ENCODE results near the gene TARP.
"Not testable (repeated sequence)": the region's sequence is repeated elsewhere in the genome, so short reads cannot be mapped to it uniquely, and the experiment has no call there.

The TARP gene

GRCh38 chr7:38276096-38276877 is 2.9 kb upstream of the TARP start:
- TF ChIP-seq CTCF (IDR thresholded peaks at IDR 0.05) (no peak), POLR2A (IDR thresholded peaks at IDR 0.05) (no peak)
- H3K4me3 ChIP-seq (replicated peaks in 1 of 3), result no peak overlapping the region
- no peaks in the 10 kb centered on the region for H3K36me3 ChIP-seq
- H3K9me3 ChIP-seq, result no peaks in the 10 kb centered on the region
- WGBS, 2 donors, result 83 to 84% methylated on average over 6 of the region's 6 CpGs
- no peaks in the 10 kb centered on the region for H3K27me3 ChIP-seq
- intact Hi-C loops (cut with DNase I), result no loop called here
- peaks cover 4 to 5% of the 10 kb centered on the region in 2 donors for H3K4me1 ChIP-seq
- no peak overlapping the region for H3K27ac ChIP-seq
- DNase-seq, result no peak

- no peaks in the 10 kb centered on the region for H3K36me3 ChIP-seq
- WGBS, 2 donors, result 96 to 100% methylated on average over 3 of the region's 3 CpGs
- intact Hi-C loops (cut with DNase I), result no loop called here
- no peak for TF ChIP-seq POLR2A (IDR thresholded peaks at IDR 0.05)
- TF ChIP-seq CTCF (IDR thresholded peaks at IDR 0.05), result no peak
- no peak for DNase-seq
- no peaks in the 10 kb centered on the region for H3K27me3 ChIP-seq
- H3K4me3 ChIP-seq (replicated peaks in 1 of 3), result no peak overlapping the region
- H3K4me1 ChIP-seq, result no peaks in the 10 kb centered on the region
- H3K9me3 ChIP-seq, result no peaks in the 10 kb centered on the region
- no peak overlapping the region for H3K27ac ChIP-seq
Observed at GRCh38 chr7:38274927-38275620, 1.6 kb upstream of the TARP start.

- H3K9me3 ChIP-seq, result no peaks in the 10 kb centered on the region
- intact Hi-C loops (cut with DNase I), result no loop called here
- H3K4me3 ChIP-seq (replicated peaks in 1 of 3), result no peak overlapping the region
- WGBS, 2 donors, result 91 to 93% methylated on average over 4 of the region's 4 CpGs
- H3K27me3 ChIP-seq, result no peaks in the 10 kb centered on the region
- DNase-seq, result no peak
- no peak for TF ChIP-seq CTCF (IDR thresholded peaks at IDR 0.05)
- no peak for TF ChIP-seq POLR2A (IDR thresholded peaks at IDR 0.05)
- no peak overlapping the region for H3K27ac ChIP-seq
- H3K4me1 ChIP-seq, result no peaks in the 10 kb centered on the region
- no peaks in the 10 kb centered on the region for H3K36me3 ChIP-seq
Observed at GRCh38 chr7:38274486-38274885, 1.1 kb upstream of the TARP start.

GRCh38 chr7:38270405-38270804 is 3.0 kb downstream of the TARP start:
- H3K9me3 ChIP-seq; H3K36me3 ChIP-seq; H3K27ac ChIP-seq; H3K4me3 ChIP-seq (replicated peaks in 1 of 3); DNase-seq; H3K27me3 ChIP-seq; H3K4me1 ChIP-seq; intact Hi-C loops (cut with DNase I): not testable (repeated sequence)
- WGBS, 2 donors, result 84 to 90% methylated on average over 2 of the region's 2 CpGs

GRCh38 chr7:38269704-38270346 is 3.6 kb downstream of the TARP start:
- DNase-seq, result not testable (repeated sequence)
- WGBS, 2 donors, result 81 to 88% methylated on average over 4 of the region's 4 CpGs

GRCh38 chr7:38265958-38266357 is 7.5 kb downstream of the TARP start:
- H3K4me3 ChIP-seq (replicated peaks in 1 of 3); H3K27me3 ChIP-seq; H3K9me3 ChIP-seq; intact Hi-C loops (cut with DNase I); H3K4me1 ChIP-seq; H3K36me3 ChIP-seq; DNase-seq; H3K27ac ChIP-seq: not testable (repeated sequence)
- WGBS, 2 donors, result 79 to 81% methylated on average over 3 of the region's 3 CpGs

More at GRCh38 chr7:38269704-38270346, 3.6 kb downstream of the TARP start:
- H3K27ac ChIP-seq; H3K9me3 ChIP-seq; H3K4me3 ChIP-seq (replicated peaks in 1 of 3); H3K27me3 ChIP-seq; intact Hi-C loops (cut with DNase I); H3K36me3 ChIP-seq; H3K4me1 ChIP-seq: not testable (repeated sequence)

GRCh38 chr7:38264602-38265001 is 8.8 kb downstream of the TARP start:
- 48% methylated on average over 1 of the region's 1 CpG for WGBS, 2 donors
- DNase-seq; H3K36me3 ChIP-seq; H3K4me3 ChIP-seq (replicated peaks in 1 of 3); H3K4me1 ChIP-seq; intact Hi-C loops (cut with DNase I); H3K27me3 ChIP-seq; H3K9me3 ChIP-seq; H3K27ac ChIP-seq: not testable (repeated sequence)

- intact Hi-C loops (cut with DNase I); DNase-seq; H3K4me1 ChIP-seq; H3K27ac ChIP-seq; H3K27me3 ChIP-seq; H3K36me3 ChIP-seq; H3K9me3 ChIP-seq; H3K4me3 ChIP-seq (replicated peaks in 1 of 3): not testable (repeated sequence)
- 63 to 67% methylated on average over 1 of the region's 1 CpG for WGBS, 2 donors
Observed at GRCh38 chr7:38263274-38263673, 10.2 kb downstream of the TARP start.
